PFSK-1 (cell line): ENCODE data around the gene DPPA4.

Experiments
- FOXP2 ChIP-seq: optimal IDR thresholded peaks from 2 replicates; pipeline ENCODE3; 2011; ENCODE audit warnings: borderline replicate concordance, control low read depth, inconsistent platforms; ENCODE audit not compliant: insufficient read depth; ENCODE audit errors: extremely low read length, extremely low read depth
- POLR2AphosphoS5 ChIP-seq: IDR thresholded peaks from 2 replicates; pipeline ENCODE4 v1.6.1; 2012; ENCODE audit warnings: low read depth, mild to moderate bottlenecking, control low read depth, low read length, moderate library complexity
- REST ChIP-seq, 2 experiments: IDR thresholded peaks; 2 replicates each; pipeline versions ENCODE4 v1.6.1 to v1.8.0; 2011 to 2012; ENCODE audit warnings: low read depth in 2 of 2, low read length in 2 of 2, control low read depth in 1 of 2, inconsistent platforms in 1 of 2, mild to moderate bottlenecking in 1 of 2, moderate library complexity in 1 of 2; ENCODE audit not compliant: insufficient read depth in 1 of 2
- SIN3A ChIP-seq: IDR thresholded peaks from 2 replicates; pipeline ENCODE4 v1.6.1; 2012; ENCODE audit warnings: mild to moderate bottlenecking, low read length, moderate library complexity, borderline replicate concordance; ENCODE audit not compliant: insufficient read depth
- TAF1 ChIP-seq: IDR thresholded peaks from 2 replicates; pipeline ENCODE4 v1.6.1; 2012; ENCODE audit warnings: low read length, control low read depth, borderline replicate concordance; ENCODE audit not compliant: insufficient read depth

Gene DPPA4

GRCh38 chr3:109297496-109297895 is 39.9 kb downstream of the DPPA4 start:
- TF ChIP-seq POLR2AphosphoS5 (no peak), SIN3A (no peak), FOXP2 (no peak), TAF1 (no peak), REST (IDR thresholded peaks at IDR 0.05; ENCODE audit: insufficient read depth in 1 of 2, low read depth in 2 of 2, low read length in 2 of 2) (no peak)

- TF ChIP-seq REST (IDR thresholded peaks at IDR 0.05; ENCODE audit: insufficient read depth in 1 of 2, low read depth in 2 of 2, low read length in 2 of 2), result no peak
- no peak for TF ChIP-seq FOXP2
- no peak for TF ChIP-seq POLR2AphosphoS5
Observed at GRCh38 chr3:109284071-109284470, 53.3 kb downstream of the DPPA4 start.

DNA sequence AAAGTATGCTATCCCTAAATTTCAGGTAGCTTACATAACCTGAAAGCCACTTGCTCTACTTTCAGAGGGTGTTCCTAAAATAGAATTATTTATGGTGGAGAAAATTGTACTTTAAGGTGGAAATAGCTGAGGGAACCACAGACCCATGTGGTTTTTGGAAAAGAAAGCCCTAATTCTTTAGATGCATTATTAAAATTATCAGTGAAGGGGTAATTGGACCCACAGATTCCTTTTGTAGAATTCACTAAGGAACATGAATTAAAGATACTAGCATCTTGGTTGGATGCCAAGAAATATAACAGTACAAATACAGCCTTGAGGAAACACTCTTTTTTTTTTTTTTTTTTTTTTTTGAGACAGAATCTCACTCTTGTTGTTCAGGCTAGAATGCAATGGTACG is 58.8 kb downstream of the DPPA4 start:
- TF ChIP-seq SIN3A (no peak), POLR2AphosphoS5 (no peak), TAF1 (no peak), REST (IDR thresholded peaks at IDR 0.05; ENCODE audit: insufficient read depth in 1 of 2, low read depth in 2 of 2, low read length in 2 of 2) (no peak), FOXP2 (no peak)

DNA sequence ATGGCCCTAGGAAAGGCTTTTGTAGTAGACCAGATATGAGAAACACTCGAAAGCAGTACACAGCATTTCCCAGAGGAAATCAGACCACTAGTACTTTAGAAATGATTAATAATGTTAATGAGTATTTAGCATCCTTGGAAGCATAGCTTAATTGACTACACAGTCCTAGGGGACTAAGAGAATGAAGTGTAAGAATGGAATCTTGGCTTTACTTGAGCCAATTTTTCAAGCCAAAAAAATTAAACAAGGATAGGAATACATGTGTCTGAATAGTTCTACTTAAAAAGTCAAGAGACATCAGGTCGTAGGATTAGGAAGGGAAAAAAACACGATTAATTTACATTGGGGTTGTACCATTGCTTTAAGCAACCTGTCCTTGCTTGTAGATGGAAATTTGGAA is 59.2 kb downstream of the DPPA4 start:
- TF ChIP-seq REST (IDR thresholded peaks at IDR 0.05; ENCODE audit: insufficient read depth in 1 of 2, low read depth in 2 of 2, low read length in 2 of 2) (no peak), SIN3A (no peak), POLR2AphosphoS5 (no peak), FOXP2 (no peak), TAF1 (no peak)
